Activated gamma-delta T cell treated with Interleukin-2 at 50 U/mL for 16 hours (primary cell): ENCODE measurements around the gene ANKAR.
"Not testable (repeated sequence)": the region's sequence is repeated elsewhere in the genome, so short reads cannot be mapped to it uniquely, and the experiment has no call there.

ENCODE experiments used
- DNase-seq: peaks from one replicate; pipeline ENCODE4 v3.0.0-alpha.2; 2020

Gene ANKAR

DNA sequence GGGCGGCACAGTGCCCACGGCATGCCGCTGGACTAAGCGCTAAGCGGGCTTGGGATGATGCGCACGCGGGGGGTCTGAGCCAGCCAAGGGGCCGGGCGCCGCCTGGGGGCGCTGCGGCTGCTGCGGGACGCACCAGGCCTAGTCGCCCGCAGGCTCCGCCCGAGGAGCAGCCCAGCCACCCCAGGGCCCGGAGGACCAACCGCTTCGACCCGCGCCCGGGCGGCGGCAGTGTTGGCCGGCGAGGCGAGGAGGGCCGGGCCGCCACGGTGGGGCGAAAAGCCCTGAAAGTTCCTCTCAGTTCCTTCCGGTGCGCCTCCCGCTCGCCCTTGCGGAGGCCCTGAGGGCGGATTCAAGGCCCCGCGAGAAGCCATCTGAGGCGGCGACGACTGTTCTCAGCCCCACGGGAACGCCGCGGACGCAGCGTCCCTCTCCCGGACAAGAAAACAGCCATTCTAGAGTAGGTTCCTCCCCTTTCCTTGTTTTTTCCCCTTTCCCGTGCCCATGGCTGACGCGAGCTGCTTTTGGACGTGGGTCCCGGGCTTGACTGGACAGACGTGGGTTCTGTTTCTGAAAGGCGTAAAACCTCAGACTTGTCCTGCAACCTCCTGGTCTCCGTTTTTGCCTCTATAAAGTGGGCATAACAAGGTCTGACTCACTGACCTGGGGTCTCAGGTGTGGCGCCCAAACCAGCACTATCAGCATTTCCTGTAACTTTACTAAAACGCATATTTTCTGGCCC is at the start of gene ANKAR:
Gene ANKAR (plus strand): TSS at position 297 of the 739 bp plus-strand sequence. CDS start 1,821 bp downstream, outside the sequence.
- peak; percentile 77 for DNase-seq

DNA sequence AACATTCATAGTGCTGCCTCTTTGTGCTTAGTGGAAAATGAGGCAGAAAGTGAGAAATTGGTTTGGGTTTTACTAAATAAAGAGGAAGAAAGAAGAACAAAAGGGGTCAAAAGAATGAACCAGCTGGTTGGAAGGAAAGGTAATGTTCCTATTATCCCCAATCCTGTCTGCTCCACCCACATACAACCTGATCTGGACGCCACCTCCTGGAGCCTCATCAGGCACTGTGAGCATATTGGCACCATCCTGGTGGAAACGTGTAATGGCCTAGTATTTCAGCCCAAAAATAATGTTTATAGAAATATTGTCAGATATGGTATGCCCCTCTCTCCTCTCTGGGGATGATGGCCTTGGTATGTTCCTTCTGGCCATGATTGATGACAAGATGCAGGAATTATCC is 48.8 kb upstream of the ANKAR start:
- DNase-seq, result no peak

GRCh38 chr2:189627789-189628188 is 46.7 kb upstream of the ANKAR start:
- DNase-seq, result no peak

- no peak for DNase-seq
These were observed 45.5 kb upstream of the ANKAR start for GRCh38 chr2:189628817-189629530.

DNA sequence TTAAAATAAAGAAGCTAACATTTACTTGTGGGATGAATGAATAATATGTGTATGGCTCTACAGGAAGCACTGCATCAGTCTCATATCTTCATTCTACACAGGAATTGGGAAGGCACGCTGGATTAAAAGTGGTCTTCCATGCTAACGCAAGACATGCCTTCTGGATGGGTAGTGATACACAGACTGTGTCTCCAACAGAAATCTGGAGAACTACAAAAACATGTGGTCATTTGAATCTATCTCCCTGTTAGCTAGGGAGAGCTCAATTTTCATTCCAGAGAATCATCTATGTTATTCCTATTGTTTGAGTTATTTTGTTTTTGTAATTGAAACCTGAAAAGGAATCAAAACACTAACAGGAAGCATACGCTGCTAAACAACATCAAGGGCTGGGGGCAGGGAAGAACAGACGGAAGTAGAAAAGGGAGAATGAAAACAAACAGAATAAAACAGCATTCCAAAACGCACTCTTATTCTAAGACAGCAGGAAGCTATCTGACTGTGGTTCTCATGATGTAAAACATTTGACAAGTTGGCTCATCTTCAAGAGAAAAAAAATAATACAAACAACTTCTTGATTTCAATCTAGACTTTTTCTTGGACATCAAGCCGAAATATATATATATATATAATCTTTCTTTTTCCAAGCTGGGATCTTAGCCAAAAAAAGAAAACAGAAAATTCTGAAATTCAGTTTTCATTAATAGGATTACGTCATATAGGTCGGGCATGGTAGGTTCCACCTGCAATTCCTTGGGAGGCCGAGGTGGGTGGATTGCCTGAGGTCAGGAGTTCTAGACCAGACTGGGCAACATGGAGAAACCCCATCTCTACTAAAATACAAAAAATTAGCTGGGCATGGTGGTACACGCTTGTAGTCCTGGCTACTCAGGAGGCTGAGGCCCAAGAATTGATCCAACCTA is 44.7 kb upstream of the ANKAR start:
- DNase-seq, result no peak

GRCh38 chr2:189631849-189632248 is 42.6 kb upstream of the ANKAR start:
- no peak for DNase-seq

- DNase-seq, result no peak
These were observed 41.1 kb upstream of the ANKAR start for GRCh38 chr2:189633392-189633811.

- DNase-seq, result no peak
These were observed 39.1 kb upstream of the ANKAR start for GRCh38 chr2:189635353-189635752.

DNA sequence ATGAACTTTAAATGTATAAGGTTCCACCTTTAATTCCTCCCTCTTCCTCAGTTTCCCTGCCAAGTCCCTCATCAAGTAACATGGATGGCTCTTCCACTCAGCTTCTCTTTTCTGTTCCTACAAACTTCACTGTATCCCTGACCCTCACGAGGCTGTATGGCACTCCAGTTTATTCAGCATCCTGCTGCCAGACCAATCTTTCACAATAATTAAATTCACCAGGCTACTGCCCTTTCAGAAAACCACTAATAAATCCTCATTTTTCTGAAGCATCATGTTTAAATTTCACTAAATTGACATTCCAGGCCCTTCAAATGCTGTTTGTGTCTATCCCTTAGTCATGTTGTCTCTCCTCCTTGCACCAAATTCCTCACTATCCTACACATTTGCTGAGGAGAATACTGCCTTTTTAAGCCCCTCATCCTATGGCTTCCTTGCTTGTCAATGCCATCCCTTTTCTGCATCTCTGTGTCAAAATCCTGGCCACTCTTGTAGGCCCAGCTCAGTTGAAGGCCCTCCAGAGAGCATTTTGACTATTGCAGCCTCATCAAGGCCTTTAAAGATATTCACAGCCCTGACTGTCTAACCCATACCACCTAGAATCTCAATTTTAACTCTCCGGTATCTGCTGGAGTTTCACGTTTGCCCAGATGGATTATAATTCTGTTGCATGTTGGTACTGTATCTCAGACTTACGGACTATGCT is 36.0 kb upstream of the ANKAR start:
- DNase-seq, result no peak

DNA sequence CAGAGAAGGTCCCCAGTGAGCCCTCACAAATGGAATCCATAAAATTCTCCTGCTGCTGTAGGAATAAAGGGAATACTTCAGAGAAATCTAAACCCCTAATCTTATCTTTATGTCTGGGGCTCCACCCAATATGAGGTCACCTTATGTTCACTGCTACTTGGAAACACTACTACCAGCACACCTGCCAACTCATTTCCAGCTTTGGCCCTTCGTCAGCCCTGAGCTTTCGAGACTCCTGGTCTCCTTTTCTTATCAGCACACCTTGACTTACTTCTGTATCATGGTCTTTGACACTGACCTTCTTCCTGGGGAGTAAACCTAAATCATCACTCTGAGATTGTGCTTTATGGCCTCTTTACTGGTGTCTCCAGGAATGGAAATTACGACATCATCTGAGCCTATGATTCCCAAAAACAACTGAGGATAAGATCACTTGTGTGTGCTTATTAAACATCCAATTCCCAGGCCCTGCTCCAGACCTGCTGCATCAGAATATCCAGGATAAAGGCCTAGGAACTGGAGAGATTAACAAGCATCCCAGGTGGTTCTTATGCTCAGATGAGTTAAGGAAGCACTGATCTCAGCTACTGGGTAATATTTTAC is 35.4 kb upstream of the ANKAR start:
- DNase-seq, result no peak

- no peak for DNase-seq
These were observed 33.5 kb upstream of the ANKAR start for GRCh38 chr2:189641002-189641401.

- DNase-seq, result no peak
These were observed 32.9 kb upstream of the ANKAR start for GRCh38 chr2:189641590-189641989.

GRCh38 chr2:189646521-189646920 is 27.9 kb upstream of the ANKAR start:
- no peak for DNase-seq

DNA sequence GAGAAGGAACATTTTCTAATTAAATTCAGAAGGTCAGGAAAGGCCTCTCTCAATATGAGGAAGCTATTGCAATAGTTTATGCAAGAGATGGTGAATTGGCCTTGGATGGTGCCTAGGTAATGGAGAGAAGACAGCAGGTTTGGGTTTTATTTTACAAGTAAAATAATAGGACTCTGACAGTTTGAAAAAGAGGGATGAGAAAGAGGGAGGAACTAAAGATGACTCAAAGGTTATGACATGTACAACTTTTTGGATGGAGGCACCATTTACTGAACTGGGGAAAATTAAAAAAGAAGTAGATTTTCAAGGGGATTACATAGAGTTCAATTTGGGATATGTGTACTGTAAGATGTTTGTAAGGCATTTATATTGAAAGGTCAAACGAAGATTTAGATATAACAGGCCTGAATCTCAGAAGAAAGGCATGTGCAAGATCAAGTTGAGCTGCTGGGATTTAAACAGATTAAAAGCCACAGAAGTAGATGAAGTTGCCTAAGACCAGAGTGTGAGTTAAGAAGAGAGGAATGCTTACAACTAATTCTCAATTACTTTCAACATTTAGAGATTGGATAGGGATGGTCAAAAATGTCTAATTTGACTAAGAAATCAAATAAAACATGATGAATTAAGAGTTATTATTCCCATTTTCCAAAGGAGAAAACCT is 25.5 kb upstream of the ANKAR start:
- no peak for DNase-seq

DNA sequence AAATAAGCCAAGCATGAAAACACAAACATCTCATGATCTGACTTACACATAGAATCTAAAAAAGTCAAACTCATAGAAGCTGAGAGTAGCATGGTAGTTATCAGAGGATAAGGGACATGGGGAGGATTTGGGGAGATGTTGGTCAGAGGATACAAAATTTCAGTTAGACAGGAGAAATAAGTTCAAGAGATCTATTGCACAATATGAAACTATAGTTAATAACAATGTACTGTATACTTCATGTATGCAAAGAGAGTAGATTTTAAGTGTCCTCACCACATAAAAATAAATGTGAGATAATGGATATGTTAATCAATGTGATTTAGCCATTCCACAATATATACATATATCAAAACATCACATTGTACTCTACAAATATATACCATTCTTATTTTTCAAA is 23.2 kb upstream of the ANKAR start:
- no peak for DNase-seq

- DNase-seq, result not testable (repeated sequence)
These were observed 21.0 kb upstream of the ANKAR start for GRCh38 chr2:189653464-189653863.

DNA sequence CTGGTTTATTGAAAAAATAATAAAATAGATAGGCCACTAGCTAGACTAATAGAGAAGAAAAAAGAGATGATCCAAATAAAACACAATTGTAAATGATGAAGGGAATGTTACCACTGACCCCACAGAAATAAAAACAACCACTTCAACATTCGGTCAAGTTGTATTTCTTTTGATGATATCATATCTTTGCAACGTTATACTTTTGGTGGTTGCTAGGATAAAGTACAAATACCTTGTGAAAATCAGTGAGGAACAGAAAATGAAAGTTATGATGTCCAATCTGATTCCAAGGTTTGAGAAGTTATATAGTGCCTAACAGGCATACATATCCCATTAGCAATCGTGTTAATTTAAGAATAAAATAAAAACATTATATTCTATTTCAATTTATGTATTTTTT is 19.8 kb upstream of the ANKAR start:
- no peak for DNase-seq

- peak; percentile 44 for DNase-seq
These were observed 16.6 kb upstream of the ANKAR start for GRCh38 chr2:189657867-189658266.

- DNase-seq, result peak; percentile 24
These were observed 15.9 kb upstream of the ANKAR start for GRCh38 chr2:189658306-189659212.

GRCh38 chr2:189659734-189660133 is 14.7 kb upstream of the ANKAR start:
- no peak for DNase-seq

GRCh38 chr2:189660803-189661147 is 13.7 kb upstream of the ANKAR start:
- DNase-seq, result no peak
